ENCODE results near the gene CD82.

CD82 gene

DNA sequence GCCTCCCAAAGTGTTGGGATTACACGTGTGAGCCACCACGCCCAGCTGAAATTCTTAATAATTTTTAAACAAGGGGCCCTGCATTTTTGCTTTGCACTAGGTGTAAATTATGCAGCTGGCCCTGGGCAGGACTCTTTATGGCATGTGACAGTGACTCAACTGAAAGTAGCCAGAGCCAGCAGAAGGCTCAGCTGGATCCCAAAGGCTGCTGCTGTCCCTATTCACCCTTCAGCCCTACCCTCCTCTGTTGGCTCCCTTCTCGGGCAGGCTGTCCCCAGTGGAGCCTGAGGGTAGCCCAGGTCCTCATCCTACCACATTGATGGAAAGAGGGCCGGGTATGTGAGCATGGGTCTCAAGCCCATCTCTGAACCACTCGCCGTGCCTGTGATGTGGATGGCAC is 45.6 kb downstream of the CD82 start:
- Histone ChIP-seq H2AK5ac (ENCODE audit: low read depth, low read length) (peak overlapping the region; percentile 47), H4K8ac (ENCODE audit: low read depth, low read length) (peak overlapping the region; percentile 8), H3K36me3 (replicated peaks in 1 of 2; ENCODE audit: control insufficient read depth in 2 of 2, insufficient read depth in 2 of 2, low read length in 2 of 2) (peaks cover 0 to 7% of the 10 kb centered on the region in 2 donors), H2BK120ac (ENCODE audit: low read depth, low read length) (no peak overlapping the region), H2BK15ac (ENCODE audit: low read length) (peak overlapping the region; percentile 24), H3K4me3 (ENCODE audit: low read length in 2 of 2) (no peak overlapping the region), H3K79me1 (ENCODE audit: low read depth, low read length) (peaks cover 3% of the 10 kb centered on the region), H3K9me3 (replicated peaks in 1 of 2; ENCODE audit: control insufficient read depth in 2 of 2, insufficient read depth in 1 of 2, low read depth in 1 of 2, low read length in 2 of 2) (no peaks in the 10 kb centered on the region), H4K91ac (ENCODE audit: low read depth, low read length, poor library complexity) (no peak overlapping the region), H3K14ac (ENCODE audit: low read length) (peak overlapping the region; percentile 39), H2BK5ac (ENCODE audit: low read length) (no peak overlapping the region), H3K27me3 (ENCODE audit: control insufficient read depth in 3 of 3, insufficient read depth in 3 of 3, low read depth in 1 of 3, low read length in 3 of 3) (peaks cover 0 to 8% (median 0%) of the 10 kb centered on the region in 3 experiments), H3K4me1 (ENCODE audit: control insufficient read depth in 2 of 2, insufficient read depth in 1 of 2, low read depth in 1 of 2, low read length in 2 of 2) (no peaks in the 10 kb centered on the region), H3K27ac (replicated peaks; ENCODE audit: low read length) (no peak overlapping the region), H2BK12ac (ENCODE audit: low read length) (no peak overlapping the region), H3K4ac (ENCODE audit: low read length) (no peak overlapping the region), H3K9ac (ENCODE audit: low read depth, low read length, poor library complexity) (no peak overlapping the region), H3K18ac (ENCODE audit: low read length) (peak overlapping the region; percentile 46), H2AFZ (ENCODE audit: low read length) (no peak overlapping the region), H3K23ac (ENCODE audit: low read depth, low read length, poor library complexity) (no peak overlapping the region), H3K4me2 (ENCODE audit: insufficient read depth, low read length, poor library complexity, severe bottlenecking) (no peak overlapping the region)
- DNase-seq (ENCODE audit: low spot score): no peak
- no CpG with 5 or more reads among the region's 6 CpGs for whole genome bisulfite sequencing, 2 donors (ENCODE audit: extremely low coverage in 2 of 2, insufficient read length in 2 of 2, insufficient replicate concordance in 1 of 2)

DNA sequence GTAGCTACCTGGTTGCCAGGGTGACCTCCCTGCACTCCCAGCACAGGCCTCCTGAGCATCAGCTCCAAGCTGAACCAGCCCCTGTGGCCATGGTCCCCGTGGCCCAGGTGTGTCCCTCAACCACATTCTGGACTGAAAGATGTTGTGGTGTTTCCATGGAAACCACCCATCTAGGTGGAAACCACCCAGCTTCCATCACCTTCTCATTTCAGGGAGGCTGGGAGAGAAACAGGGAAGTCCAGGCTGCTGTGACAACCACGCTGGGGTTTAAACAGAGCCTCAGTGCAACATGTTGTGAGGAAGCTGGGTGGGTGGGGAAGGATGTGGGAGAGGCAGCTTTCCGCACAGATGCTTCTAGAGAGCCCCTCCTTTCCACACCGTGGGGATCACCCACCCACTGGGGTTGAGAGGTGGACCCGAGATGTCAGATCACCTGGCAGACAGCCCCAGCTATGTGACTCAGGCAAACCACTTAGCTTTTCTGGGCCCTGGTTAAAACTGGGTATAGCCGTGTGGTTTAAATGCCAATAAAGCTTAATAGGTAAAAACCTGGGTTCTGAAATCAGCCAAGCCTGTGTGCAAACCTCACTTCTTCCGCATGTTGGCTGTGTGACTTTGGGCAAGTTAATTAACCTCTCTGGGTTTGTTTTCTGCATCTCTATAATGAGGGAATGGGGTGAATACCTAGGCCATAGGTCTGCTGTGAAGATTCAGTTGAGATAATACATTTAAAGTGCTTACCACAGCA is 46.4 kb downstream of the CD82 start:
- Histone ChIP-seq H3K79me1 (ENCODE audit: low read depth, low read length) (no peaks in the 10 kb centered on the region), H2BK120ac (ENCODE audit: low read depth, low read length) (no peak overlapping the region), H3K9me3 (replicated peaks in 1 of 2; ENCODE audit: control insufficient read depth in 2 of 2, insufficient read depth in 1 of 2, low read depth in 1 of 2, low read length in 2 of 2) (no peaks in the 10 kb centered on the region), H3K14ac (ENCODE audit: low read length) (no peak overlapping the region), H3K27me3 (ENCODE audit: control insufficient read depth in 3 of 3, insufficient read depth in 3 of 3, low read depth in 1 of 3, low read length in 3 of 3) (peaks cover 0 to 9% (median 0%) of the 10 kb centered on the region in 3 experiments), H3K4ac (ENCODE audit: low read length) (no peak overlapping the region), H3K18ac (ENCODE audit: low read length) (peak overlapping the region; percentile 15), H3K36me3 (replicated peaks in 1 of 2; ENCODE audit: control insufficient read depth in 2 of 2, insufficient read depth in 2 of 2, low read length in 2 of 2) (peaks cover 0 to 7% of the 10 kb centered on the region in 2 donors), H3K4me2 (ENCODE audit: insufficient read depth, low read length, poor library complexity, severe bottlenecking) (no peak overlapping the region), H2AFZ (ENCODE audit: low read length) (no peak overlapping the region), H2BK15ac (ENCODE audit: low read length) (no peak overlapping the region), H4K8ac (ENCODE audit: low read depth, low read length) (no peak overlapping the region), H3K4me3 (ENCODE audit: low read length in 2 of 2) (no peak overlapping the region), H3K27ac (replicated peaks; ENCODE audit: low read length) (no peak overlapping the region), H3K4me1 (ENCODE audit: control insufficient read depth in 2 of 2, insufficient read depth in 1 of 2, low read depth in 1 of 2, low read length in 2 of 2) (peaks cover 0 to 3% of the 10 kb centered on the region in 2 donors), H4K91ac (ENCODE audit: low read depth, low read length, poor library complexity) (no peak overlapping the region), H2BK5ac (ENCODE audit: low read length) (no peak overlapping the region), H2BK12ac (ENCODE audit: low read length) (no peak overlapping the region), H3K9ac (ENCODE audit: low read depth, low read length, poor library complexity) (no peak overlapping the region), H3K23ac (ENCODE audit: low read depth, low read length, poor library complexity) (no peak overlapping the region), H2AK5ac (ENCODE audit: low read depth, low read length) (peak overlapping the region; percentile 47)
- no peak for DNase-seq (ENCODE audit: low spot score)
- WGBS, 2 donors (ENCODE audit: extremely low coverage in 2 of 2, insufficient read length in 2 of 2, insufficient replicate concordance in 1 of 2): no CpG with 5 or more reads among the region's 7 CpGs

- DNase-seq (ENCODE audit: low spot score): no peak
Measured at GRCh38 chr11:44613153-44613552, 47.7 kb downstream of the CD82 start.

DNA sequence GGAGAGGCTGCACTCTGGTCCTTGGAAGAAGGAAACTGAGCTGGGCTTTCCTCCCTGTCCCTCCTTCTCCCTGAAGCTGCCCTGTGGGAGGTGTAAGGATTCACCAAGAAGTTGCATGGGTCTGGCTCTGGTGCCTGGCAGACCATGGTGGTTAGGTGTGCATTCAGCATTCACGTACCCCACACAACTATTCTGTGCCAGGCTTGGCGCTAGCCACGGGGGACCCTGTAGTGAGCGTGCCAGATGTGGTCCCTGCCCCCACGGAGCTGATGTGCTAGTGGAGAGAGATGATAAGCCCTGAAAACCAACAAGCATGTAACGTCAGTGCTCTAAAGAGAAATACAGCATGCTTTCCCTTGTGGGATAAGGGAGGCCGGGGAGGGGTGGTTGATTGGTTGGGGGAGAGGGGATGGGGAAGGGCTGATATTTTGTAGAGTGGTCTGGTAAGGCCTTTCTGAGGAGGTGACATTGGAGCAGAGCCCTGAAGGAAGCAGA is 48.9 kb downstream of the CD82 start:
- H3K4me1 ChIP-seq (ENCODE audit: control insufficient read depth in 2 of 2, insufficient read depth in 1 of 2, low read depth in 1 of 2, low read length in 2 of 2): peaks cover 0 to 5% of the 10 kb centered on the region in 2 donors
- H3K18ac ChIP-seq (ENCODE audit: low read length): peak overlapping the region; percentile 32
- no peak overlapping the region for H2AFZ ChIP-seq (ENCODE audit: low read length)
- no peak for DNase-seq (ENCODE audit: low spot score)
- H3K9me3 ChIP-seq (replicated peaks in 1 of 2; ENCODE audit: control insufficient read depth in 2 of 2, insufficient read depth in 1 of 2, low read depth in 1 of 2, low read length in 2 of 2): no peaks in the 10 kb centered on the region
- no peak overlapping the region for H2BK5ac ChIP-seq (ENCODE audit: low read length)
- H4K91ac ChIP-seq (ENCODE audit: low read depth, low read length, poor library complexity): no peak overlapping the region
- H3K14ac ChIP-seq (ENCODE audit: low read length): no peak overlapping the region
- H4K8ac ChIP-seq (ENCODE audit: low read depth, low read length): no peak overlapping the region
- 100% methylated on average over 1 of the region's 7 CpGs; no CpG with 5 or more reads in 1 of the 2 donors for WGBS, 2 donors (ENCODE audit: extremely low coverage in 2 of 2, insufficient read length in 2 of 2, insufficient replicate concordance in 1 of 2)
- H3K27ac ChIP-seq (replicated peaks; ENCODE audit: low read length): no peak overlapping the region
- H3K79me1 ChIP-seq (ENCODE audit: low read depth, low read length): no peaks in the 10 kb centered on the region
- no peak overlapping the region for H3K4me3 ChIP-seq (ENCODE audit: low read length in 2 of 2)
- peaks cover 0 to 9% of the 10 kb centered on the region in 2 donors for H3K36me3 ChIP-seq (replicated peaks in 1 of 2; ENCODE audit: control insufficient read depth in 2 of 2, insufficient read depth in 2 of 2, low read length in 2 of 2)
- no peak overlapping the region for H3K4me2 ChIP-seq (ENCODE audit: insufficient read depth, low read length, poor library complexity, severe bottlenecking)
- H2AK5ac ChIP-seq (ENCODE audit: low read depth, low read length): no peak overlapping the region
- no peak overlapping the region for H2BK12ac ChIP-seq (ENCODE audit: low read length)
- peaks cover 0 to 9% (median 0%) of the 10 kb centered on the region in 3 experiments for H3K27me3 ChIP-seq (ENCODE audit: control insufficient read depth in 3 of 3, insufficient read depth in 3 of 3, low read depth in 1 of 3, low read length in 3 of 3)
- no peak overlapping the region for H3K9ac ChIP-seq (ENCODE audit: low read depth, low read length, poor library complexity)
- H3K23ac ChIP-seq (ENCODE audit: low read depth, low read length, poor library complexity): no peak overlapping the region
- no peak overlapping the region for H3K4ac ChIP-seq (ENCODE audit: low read length)
- no peak overlapping the region for H2BK15ac ChIP-seq (ENCODE audit: low read length)
- H2BK120ac ChIP-seq (ENCODE audit: low read depth, low read length): no peak overlapping the region

More at GRCh38 chr11:44613153-44613552, 47.7 kb downstream of the CD82 start:
- Histone ChIP-seq H2BK5ac (ENCODE audit: low read length) (no peak overlapping the region), H2AK5ac (ENCODE audit: low read depth, low read length) (no peak overlapping the region), H3K27me3 (ENCODE audit: control insufficient read depth in 3 of 3, insufficient read depth in 3 of 3, low read depth in 1 of 3, low read length in 3 of 3) (peaks cover 0 to 9% (median 0%) of the 10 kb centered on the region in 3 experiments), H2AFZ (ENCODE audit: low read length) (no peak overlapping the region), H4K8ac (ENCODE audit: low read depth, low read length) (no peak overlapping the region), H3K4me1 (ENCODE audit: control insufficient read depth in 2 of 2, insufficient read depth in 1 of 2, low read depth in 1 of 2, low read length in 2 of 2) (peaks cover 0 to 5% of the 10 kb centered on the region in 2 donors), H2BK120ac (ENCODE audit: low read depth, low read length) (no peak overlapping the region), H3K18ac (ENCODE audit: low read length) (no peak overlapping the region), H3K27ac (replicated peaks; ENCODE audit: low read length) (no peak overlapping the region), H4K91ac (ENCODE audit: low read depth, low read length, poor library complexity) (no peak overlapping the region), H3K9me3 (replicated peaks in 1 of 2; ENCODE audit: control insufficient read depth in 2 of 2, insufficient read depth in 1 of 2, low read depth in 1 of 2, low read length in 2 of 2) (no peaks in the 10 kb centered on the region), H3K4me3 (ENCODE audit: low read length in 2 of 2) (no peak overlapping the region), H3K4ac (ENCODE audit: low read length) (no peak overlapping the region), H3K14ac (ENCODE audit: low read length) (no peak overlapping the region), H2BK15ac (ENCODE audit: low read length) (no peak overlapping the region), H3K4me2 (ENCODE audit: insufficient read depth, low read length, poor library complexity, severe bottlenecking) (no peak overlapping the region), H3K23ac (ENCODE audit: low read depth, low read length, poor library complexity) (no peak overlapping the region), H2BK12ac (ENCODE audit: low read length) (no peak overlapping the region), H3K79me1 (ENCODE audit: low read depth, low read length) (no peaks in the 10 kb centered on the region), H3K36me3 (replicated peaks in 1 of 2; ENCODE audit: control insufficient read depth in 2 of 2, insufficient read depth in 2 of 2, low read length in 2 of 2) (peaks cover 0 to 9% of the 10 kb centered on the region in 2 donors), H3K9ac (ENCODE audit: low read depth, low read length, poor library complexity) (no peak overlapping the region)
- WGBS, 2 donors (ENCODE audit: extremely low coverage in 2 of 2, insufficient read length in 2 of 2, insufficient replicate concordance in 1 of 2): no CpG with 5 or more reads among the region's 6 CpGs
